ENCODE results near the gene USP7.

Gene USP7

GRCh38 chr16:8952281-8952751, 11.4 kb downstream of the USP7 start:
- DNase-seq (ENCODE audit: low read depth) = no peak

DNA sequence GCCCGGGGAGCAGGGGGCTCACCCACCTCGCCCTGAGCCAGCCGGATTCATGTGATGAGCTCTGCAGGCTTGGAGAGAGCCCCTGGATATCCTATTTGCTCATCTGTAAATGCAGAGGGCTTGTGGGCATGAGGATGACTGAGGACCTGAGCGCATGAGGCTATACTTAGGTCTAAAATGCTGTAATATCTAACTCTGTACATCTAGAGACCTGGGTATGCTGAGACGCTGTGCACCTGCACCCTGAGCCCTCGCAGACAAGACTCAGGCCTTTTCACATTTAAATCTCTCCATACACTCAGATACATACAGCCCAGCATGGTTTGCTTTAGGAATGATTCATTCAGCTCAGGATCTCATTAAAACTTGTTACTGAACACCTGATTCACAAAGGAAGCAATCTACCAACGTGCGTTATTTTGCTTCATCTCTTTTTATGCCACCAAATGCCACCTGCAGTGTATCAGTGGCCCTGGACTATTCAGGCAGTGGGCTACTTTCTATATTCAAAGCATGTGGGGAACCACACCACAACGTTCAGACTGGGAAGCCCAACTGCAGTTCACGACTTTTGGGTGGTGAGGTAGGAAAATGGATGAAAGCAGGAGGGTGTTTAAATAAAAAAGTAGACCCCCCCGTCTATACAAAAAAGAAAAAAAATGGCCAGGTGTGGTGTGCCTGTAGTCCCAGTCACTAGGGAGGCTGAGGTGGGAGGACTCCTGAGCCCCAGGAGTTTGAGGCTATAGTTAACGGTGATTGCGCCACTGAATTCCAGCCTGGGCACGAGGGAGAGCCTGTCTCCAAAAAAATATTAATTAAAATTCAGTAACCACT, 12.0 kb downstream of the USP7 start:
- no peak for DNase-seq (ENCODE audit: low read depth)

- peak; percentile 76 for DNase-seq (ENCODE audit: low read depth)
These were observed 13.1 kb downstream of the USP7 start for GRCh38 chr16:8950580-8951077.

DNA sequence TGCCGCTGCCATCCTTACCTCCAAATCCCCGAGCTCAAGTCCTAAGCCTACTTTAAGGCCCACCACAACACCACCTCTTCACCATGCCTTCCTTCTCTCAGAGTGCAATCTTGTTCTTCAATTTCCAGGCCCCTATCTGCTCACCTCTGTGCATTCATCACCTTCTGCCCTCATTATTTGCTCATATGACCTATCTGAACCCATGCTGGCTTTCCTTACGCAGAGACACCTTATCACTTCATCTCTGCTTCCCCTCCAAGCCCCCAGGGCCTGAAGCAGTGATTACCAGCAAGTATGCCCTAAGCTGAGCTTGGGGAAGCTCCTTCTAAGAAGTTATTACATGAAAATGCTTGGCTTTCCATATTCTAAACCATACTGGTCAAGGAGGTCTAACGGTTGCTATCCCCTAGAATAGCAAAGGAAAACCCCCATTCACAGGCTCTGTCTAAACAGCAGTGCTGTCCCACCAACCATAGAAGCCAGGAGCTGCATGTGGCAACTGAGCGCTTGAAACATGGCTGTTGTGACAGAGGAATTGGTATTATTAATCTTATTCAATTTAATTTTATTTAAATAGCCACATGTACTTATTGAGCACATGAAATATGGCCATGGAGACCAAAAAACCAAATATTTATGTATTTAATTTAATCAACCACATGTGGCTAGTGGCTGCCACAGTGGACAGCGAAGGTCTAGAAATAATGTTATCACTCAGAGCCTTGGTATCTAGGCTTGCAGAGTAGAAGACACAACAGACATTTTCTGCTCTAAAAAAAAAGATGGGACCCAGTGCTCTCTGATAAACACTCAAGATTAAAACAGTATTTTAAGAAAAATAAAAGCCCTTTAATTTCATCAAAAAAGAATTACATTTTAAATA, 13.9 kb downstream of the USP7 start:
- DNase-seq (ENCODE audit: low read depth) = no peak

DNA sequence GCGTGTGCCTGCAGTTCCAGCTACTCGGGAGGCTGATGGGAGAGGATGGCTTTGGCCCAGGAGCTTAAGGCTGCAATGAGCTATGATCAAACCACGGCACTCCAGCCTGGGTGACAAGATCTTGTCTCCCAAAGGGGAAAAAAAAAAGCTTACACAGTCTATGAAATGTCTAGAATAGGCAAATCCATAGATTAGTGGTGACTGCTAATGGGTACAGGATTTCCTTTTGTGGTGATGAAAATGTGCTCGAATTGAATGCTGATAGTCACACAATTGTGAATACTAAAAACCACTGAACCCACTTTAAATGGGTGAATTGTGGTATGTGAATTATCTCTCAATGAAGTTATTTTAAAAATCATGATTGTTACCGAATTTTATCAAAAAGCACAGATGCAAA, 14.9 kb downstream of the USP7 start:
- DNase-seq (ENCODE audit: low read depth) = no peak

DNA sequence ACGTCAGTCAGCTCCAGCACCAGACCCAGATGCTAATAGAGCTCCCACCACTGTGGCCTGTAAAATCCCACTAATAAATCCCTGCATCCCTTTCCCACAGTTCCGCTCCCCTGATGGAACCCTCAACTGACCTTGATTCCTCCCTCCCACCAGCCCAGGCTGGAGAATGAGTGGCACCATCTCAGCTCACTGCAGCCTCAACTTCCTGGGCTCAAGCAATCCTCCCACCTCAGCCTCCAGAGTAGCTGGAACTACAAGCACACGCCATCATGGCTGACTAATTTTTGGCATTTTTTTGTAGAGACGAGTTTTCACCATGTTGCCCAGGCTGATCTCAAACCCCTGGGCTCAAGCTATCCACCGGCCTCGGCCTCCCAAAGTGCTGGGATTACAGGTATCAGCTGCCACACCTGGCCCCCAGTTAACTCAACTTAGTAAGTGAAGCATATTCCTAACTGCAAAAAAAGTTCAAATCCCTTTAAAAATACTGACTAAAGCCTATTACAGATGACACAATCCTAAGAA, 15.6 kb downstream of the USP7 start:
- DNase-seq (ENCODE audit: low read depth) = no peak

GRCh38 chr16:8946544-8946943, 17.2 kb downstream of the USP7 start:
- no peak for DNase-seq (ENCODE audit: low read depth)

GRCh38 chr16:8945626-8946296, 17.9 kb downstream of the USP7 start:
- no peak for DNase-seq (ENCODE audit: low read depth)

GRCh38 chr16:8943966-8944759, 19.5 kb downstream of the USP7 start:
- DNase-seq (ENCODE audit: low read depth) = no peak

DNA sequence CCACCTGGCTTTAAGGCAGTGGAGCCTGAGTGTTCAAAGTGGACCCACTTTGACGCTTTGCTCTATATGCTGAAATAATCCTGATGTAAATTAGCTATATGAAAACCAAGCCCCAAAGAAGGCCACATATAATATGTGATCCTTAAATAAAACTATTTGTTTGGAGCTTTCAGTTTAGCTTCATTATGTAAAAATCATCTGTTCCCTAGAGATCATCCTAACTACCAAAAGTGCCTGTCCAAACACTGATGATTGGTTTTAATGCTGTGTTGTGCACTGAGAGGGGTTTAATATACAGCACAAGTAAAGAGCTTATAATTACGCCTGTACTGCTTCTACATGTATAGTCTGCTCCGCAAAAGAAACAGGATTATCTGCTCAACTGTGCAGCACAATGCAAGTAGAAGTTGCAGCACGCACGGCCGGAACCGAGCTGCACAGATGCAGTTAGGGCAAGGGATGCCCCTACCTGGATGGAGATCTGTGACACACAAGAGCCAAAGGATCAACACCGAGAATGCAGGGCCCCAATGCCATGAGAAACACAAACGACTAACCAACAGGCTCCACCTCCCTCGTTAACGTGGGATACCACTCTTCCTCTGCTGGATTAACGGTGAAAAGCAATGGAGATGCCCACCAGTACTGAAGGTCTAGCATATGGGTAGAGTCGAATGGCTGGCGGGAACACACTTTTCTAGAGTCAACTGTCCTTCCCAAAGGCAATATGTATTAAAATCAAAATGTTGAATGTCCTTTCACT, 20.5 kb downstream of the USP7 start:
- no peak for DNase-seq (ENCODE audit: low read depth)

- no peak for DNase-seq (ENCODE audit: low read depth)
These were observed 21.9 kb downstream of the USP7 start for GRCh38 chr16:8941718-8942344.

GRCh38 chr16:8937803-8938202, 25.9 kb downstream of the USP7 start:
- no peak for DNase-seq (ENCODE audit: low read depth)

DNA sequence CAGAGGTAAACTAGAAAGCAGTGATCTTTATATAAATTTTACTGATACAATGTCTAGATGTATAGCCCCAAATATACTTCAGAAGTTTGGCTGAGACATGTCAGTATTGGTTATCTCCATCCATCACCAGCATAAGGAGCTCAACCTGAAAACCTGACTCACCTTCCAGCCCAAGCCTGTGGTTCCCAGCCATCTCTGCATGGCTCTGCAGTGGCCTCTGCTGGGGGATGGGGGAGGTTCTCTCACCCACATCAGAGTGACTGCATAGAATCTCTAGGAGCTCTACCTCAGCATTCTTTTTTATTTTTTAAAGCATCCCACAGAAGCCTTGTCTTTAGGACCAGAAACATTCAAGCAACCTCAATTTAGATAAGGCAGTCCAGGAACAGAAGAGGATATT, 27.3 kb downstream of the USP7 start:
- DNase-seq (ENCODE audit: low read depth) = peak; percentile 63

- no peak for DNase-seq (ENCODE audit: low read depth)
These were observed 27.7 kb downstream of the USP7 start for GRCh38 chr16:8935989-8936388.

DNA sequence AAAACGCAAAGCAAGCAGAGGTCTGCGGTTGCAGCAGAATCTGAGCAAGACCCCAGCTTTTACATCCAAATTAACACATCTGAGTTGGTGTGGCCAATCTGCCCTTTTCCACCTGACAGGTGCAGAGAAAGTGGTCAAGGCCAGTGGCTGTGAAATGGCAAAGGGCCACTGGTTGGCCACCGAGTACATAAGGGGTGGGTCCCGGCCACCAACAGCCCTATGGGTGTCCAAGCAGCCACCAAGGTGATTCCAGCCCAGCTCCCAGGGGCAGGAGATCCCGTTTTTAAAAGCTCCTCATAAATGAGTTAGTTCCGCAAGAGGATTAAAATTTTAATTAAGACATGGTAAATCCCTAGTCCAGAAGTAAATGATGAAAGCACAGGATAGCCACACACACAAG, 29.1 kb downstream of the USP7 start:
- DNase-seq (ENCODE audit: low read depth) = no peak

DNA sequence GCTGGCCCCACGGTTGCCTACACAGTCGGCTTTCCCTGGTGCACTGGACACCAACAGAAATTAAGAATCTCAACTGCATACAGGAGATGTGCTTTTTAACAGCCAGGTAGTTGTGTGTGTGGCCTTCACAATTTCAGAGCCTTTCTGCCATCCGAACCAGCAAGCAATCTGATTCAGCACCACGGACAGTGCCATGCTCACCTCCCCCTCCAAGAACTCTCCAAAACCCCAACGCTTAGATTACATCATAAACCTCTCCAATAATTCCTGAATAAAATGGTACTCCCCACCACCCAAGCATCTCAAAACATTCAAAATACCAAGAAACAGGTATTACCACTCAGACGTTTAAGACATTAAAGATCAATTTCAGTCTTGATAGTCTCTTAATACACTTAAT, 31.8 kb downstream of the USP7 start:
- DNase-seq (ENCODE audit: low read depth) = peak; percentile 73

- DNase-seq (ENCODE audit: low read depth) = no peak
These were observed 34.5 kb downstream of the USP7 start for GRCh38 chr16:8929086-8929748.

GRCh38 chr16:8928467-8928957, 35.2 kb downstream of the USP7 start:
- DNase-seq (ENCODE audit: low read depth) = peak; percentile 86

- DNase-seq (ENCODE audit: low read depth) = no peak
These were observed 36.9 kb downstream of the USP7 start for GRCh38 chr16:8926827-8927226.

All from amniotic epithelial cell (primary cell).